Fibroblast of the aortic adventitia (primary cell): ENCODE results near the gene GFI1B. TPM values are rescaled to one million over a fixed set of nuclear protein-coding genes. Genes with fewer than 3 reads are reported as not detected.

Experiments
- DNase-seq: peaks from one replicate; pipeline ENCODE4 v3.0.0-alpha.2; 2010; ENCODE audit warnings: low read depth
- H3K4me3 ChIP-seq: 2 replicates; pipeline ENCODE4 v1.5.1; 2011; ENCODE audit warnings: low read depth, mild to moderate bottlenecking, control low read depth, low read length, moderate library complexity
- CTCF ChIP-seq: IDR thresholded peaks from 2 replicates; pipeline ENCODE4 v1.5.1; 2011; ENCODE audit warnings: mild to moderate bottlenecking, low read length, control low read depth, inconsistent platforms; ENCODE audit not compliant: insufficient read depth
- total RNA-seq: library from RNA; depleted of rRNA; stranded (reverse); fragments of >200 nt; gene quantifications from 2 replicates; pipeline ENCODE4 v1.2.3, GENCODE V29; 2012; ENCODE audit warnings: low replicate concordance

The GFI1B gene
- total RNA-seq, 1 donor: not detected

DNA sequence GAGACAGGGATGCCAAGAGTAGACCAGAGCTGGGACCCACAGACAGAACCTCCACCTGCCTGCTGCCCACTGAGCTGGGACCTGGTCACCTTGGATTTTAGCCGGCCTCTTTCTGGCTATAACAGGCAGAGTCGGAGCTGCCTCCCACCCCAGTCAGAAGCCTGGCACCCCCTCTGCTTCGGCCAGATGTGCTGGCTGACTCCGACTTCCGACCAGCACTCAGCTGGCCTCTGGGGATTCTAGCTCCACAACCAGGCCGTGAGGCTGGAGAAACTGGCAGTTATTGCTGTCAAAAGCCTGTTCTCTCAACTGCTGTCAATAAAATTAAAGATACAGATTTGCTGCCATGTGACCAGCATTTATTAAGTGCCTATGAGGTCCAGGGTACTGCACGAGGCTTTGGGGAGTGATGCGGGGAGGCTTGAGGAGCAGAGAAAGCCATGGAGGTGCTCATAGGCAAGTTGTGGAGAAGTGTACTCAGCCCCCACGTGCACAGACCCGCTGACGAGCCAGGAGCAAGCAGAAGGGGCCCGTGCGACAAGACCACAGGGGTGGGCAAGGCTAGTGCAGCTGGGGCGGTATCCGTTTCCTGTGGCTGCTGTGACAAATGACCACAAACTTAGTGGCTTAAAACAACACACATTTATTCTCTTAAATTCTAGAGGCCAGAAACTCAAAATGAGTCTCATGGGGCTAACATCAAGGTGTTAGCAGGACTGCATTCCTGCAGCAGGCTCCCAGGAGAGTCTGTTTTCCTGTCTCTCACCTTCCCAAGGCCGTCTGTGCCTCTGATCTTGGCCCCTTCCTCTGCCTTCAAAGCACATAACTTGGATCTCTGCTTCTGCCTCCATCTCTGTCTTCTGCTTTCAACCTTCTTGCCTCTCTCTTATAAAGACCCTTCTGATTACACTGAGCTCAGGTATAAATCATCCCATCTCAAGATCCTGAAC is 13.1 kb downstream of the GFI1B start:
- TF ChIP-seq CTCF: no peak
- no peak for DNase-seq
- no peak overlapping the region for H3K4me3 ChIP-seq

GRCh38 chr9:132993511-132993939 is 15.0 kb downstream of the GFI1B start:
- DNase-seq: no peak
- H3K4me3 ChIP-seq: no peak overlapping the region
- no peak for TF ChIP-seq CTCF

- peak; percentile 56 for DNase-seq
Measured at GRCh38 chr9:132994410-132995120, 16.1 kb downstream of the GFI1B start.

GRCh38 chr9:132995121-132995420 is 16.6 kb downstream of the GFI1B start:
- no peak overlapping the region for H3K4me3 ChIP-seq
- no peak for TF ChIP-seq CTCF
- no peak for DNase-seq

More at GRCh38 chr9:132994410-132995120, 16.1 kb downstream of the GFI1B start:
- no peak overlapping the region for H3K4me3 ChIP-seq
- TF ChIP-seq CTCF: no peak

- DNase-seq: no peak
- TF ChIP-seq CTCF: no peak
- H3K4me3 ChIP-seq: no peak overlapping the region
Measured at GRCh38 chr9:132995879-132996278, 17.4 kb downstream of the GFI1B start.

DNA sequence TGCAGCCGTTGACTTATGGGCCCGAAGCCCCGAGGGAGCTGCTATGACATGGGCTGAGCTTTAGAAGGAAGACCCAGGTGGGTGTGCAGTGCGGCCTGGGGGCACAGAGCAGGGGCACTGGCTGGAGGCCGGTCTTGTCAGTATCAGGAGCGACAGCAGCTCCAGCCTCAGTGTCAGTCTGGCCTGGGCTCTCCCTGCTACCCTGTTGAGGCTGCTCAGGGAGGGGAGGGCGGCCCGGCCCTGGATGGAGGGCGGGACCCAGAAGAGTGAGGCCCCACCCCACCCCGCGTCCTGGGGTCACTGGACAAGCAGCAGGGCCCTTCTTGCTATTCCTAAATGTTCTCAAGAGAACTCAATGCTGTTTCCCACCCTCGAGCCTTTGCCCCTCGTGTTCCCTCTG is 18.0 kb downstream of the GFI1B start:
- no peak for TF ChIP-seq CTCF
- no peak overlapping the region for H3K4me3 ChIP-seq

More for the DNA sequence above, 18.0 kb downstream of the GFI1B start:
- DNase-seq: no peak
